ENCODE results near the gene IQCM.

DNA sequence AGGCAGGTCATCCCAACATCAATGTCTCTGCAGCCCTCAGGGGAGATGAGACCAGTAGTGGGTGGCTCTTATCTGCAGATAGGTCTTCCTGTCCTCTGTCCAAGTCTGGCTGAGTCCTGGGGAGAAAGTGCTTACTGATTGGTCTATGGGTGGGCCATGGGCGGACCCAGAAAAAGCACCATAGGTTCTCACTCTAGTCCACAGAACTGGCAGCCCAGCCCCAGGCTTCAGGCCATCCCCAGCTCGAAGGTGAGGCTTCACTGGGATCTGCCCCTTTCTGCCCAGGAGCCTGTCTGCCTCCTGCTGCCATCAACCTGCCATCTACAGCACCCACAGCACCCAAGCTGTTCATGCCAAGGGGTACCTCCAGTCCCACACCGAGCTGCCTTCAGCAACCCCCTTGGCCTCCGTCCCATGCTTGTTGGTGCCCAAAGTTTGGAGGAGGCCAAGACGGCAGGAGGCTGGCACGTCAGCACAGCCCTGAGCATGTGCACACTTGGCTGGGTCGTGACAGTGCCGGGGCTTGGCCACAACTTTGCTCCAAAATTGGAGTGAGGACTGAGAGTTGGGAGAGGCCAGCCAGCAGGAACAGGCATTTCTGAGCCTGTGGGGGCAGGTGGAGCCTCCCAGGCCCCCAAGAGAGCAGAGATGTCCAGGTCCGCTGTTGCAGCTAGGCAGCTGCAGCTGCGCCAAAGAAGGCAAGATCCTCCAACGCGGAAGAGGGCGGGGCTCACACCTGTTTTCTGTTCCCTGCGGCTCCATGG is 99.6 kb downstream of the IQCM start:
- TF ChIP-seq, protein P1, sequence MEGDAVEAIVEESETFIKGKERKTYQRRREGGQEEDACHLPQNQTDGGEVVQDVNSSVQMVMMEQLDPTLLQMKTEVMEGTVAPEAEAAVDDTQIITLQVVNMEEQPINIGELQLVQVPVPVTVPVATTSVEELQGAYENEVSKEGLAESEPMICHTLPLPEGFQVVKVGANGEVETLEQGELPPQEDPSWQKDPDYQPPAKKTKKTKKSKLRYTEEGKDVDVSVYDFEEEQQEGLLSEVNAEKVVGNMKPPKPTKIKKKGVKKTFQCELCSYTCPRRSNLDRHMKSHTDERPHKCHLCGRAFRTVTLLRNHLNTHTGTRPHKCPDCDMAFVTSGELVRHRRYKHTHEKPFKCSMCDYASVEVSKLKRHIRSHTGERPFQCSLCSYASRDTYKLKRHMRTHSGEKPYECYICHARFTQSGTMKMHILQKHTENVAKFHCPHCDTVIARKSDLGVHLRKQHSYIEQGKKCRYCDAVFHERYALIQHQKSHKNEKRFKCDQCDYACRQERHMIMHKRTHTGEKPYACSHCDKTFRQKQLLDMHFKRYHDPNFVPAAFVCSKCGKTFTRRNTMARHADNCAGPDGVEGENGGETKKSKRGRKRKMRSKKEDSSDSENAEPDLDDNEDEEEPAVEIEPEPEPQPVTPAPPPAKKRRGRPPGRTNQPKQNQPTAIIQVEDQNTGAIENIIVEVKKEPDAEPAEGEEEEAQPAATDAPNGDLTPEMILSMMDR (IDR thresholded peaks at IDR 0.05) = no peak
- TF ChIP-seq POLR2A (IDR thresholded peaks at IDR 0.05) = no peak

All from lower leg skin (tissue), 3 donors.